GM12872 (cell line): Measurements from ENCODE around the gene C9orf43.

Experiments used
- CTCF ChIP-seq: IDR thresholded peaks from 3 replicates; pipeline ENCODE4 v1.5.1; 2011; ENCODE audit warnings: low read depth, mild to moderate bottlenecking, low read length, moderate library complexity; ENCODE audit not compliant: insufficient read depth

The C9orf43 gene

GRCh38 chr9:113471566-113471965 lies 61.0 kb downstream of the C9orf43 start:
- no peak for TF ChIP-seq CTCF

GRCh38 chr9:113472199-113472598 lies 61.7 kb downstream of the C9orf43 start:
- TF ChIP-seq CTCF: no peak

GRCh38 chr9:113474360-113475028 lies 63.9 kb downstream of the C9orf43 start:
- TF ChIP-seq CTCF: no peak

GRCh38 chr9:113475031-113475430 lies 64.5 kb downstream of the C9orf43 start:
- TF ChIP-seq CTCF: no peak

- TF ChIP-seq CTCF: no peak
These were observed 65.4 kb downstream of the C9orf43 start for GRCh38 chr9:113475992-113476391.

- no peak for TF ChIP-seq CTCF
These were observed 66.0 kb downstream of the C9orf43 start for GRCh38 chr9:113476511-113476916.

- no peak for TF ChIP-seq CTCF
These were observed 66.5 kb downstream of the C9orf43 start for GRCh38 chr9:113477058-113477457.
